SKM-1 (cell line): Measurements from ENCODE around the gene MPP2.

Experiments
- DNase-seq: peaks from one replicate; lab custom pipeline; 2025; ENCODE audit not compliant: unreplicated experiment; lab: John Stamatoyannopoulos, UW

The MPP2 gene

GRCh38 chr17:43825567-43825966 lies 81.8 kb downstream of the MPP2 start:
- no peak for DNase-seq
